Activated CD4-positive, alpha-beta T cell treated with anti-CD3 and anti-CD28 coated beads, Interleukin-2, amount 50 U/mL, for 24 hours (primary cell): ENCODE measurements around the gene EIPR1.
"Not testable (repeated sequence)": the region's sequence is repeated elsewhere in the genome, so short reads cannot be mapped to it uniquely, and the experiment has no call there.

ENCODE experiments used
- DNase-seq, 2 donors: peaks; one replicate each; pipeline ENCODE4 v3.0.0-alpha.2; 2020; ENCODE audit warnings: low read depth in 1 of 2, low spot score in 1 of 2

The EIPR1 gene

GRCh38 chr2:3403587-3404334 lies 26.1 kb upstream of the EIPR1 start:
- DNase-seq, result no peak

GRCh38 chr2:3399829-3400228 lies 22.2 kb upstream of the EIPR1 start:
- no peak for DNase-seq

- no peak for DNase-seq
These were observed 21.8 kb upstream of the EIPR1 start for GRCh38 chr2:3399381-3399780.

GRCh38 chr2:3398857-3399256 lies 21.2 kb upstream of the EIPR1 start:
- DNase-seq, result no peak

GRCh38 chr2:3396920-3397559 lies 19.4 kb upstream of the EIPR1 start:
- no peak for DNase-seq

- no peak for DNase-seq
These were observed 14.6 kb upstream of the EIPR1 start for GRCh38 chr2:3392216-3392615.

GRCh38 chr2:3390041-3390440 lies 12.4 kb upstream of the EIPR1 start:
- no peak for DNase-seq

- no peak for DNase-seq
These were observed 11.6 kb upstream of the EIPR1 start for GRCh38 chr2:3389193-3389592.

- no peak for DNase-seq
These were observed 10.8 kb upstream of the EIPR1 start for GRCh38 chr2:3388412-3388738.

GRCh38 chr2:3387644-3388411 lies 10.2 kb upstream of the EIPR1 start:
- no peak for DNase-seq

GRCh38 chr2:3387011-3387410 lies 9.4 kb upstream of the EIPR1 start:
- DNase-seq, result no peak

- no peak for DNase-seq
These were observed 8.9 kb upstream of the EIPR1 start for GRCh38 chr2:3386448-3386958.

GRCh38 chr2:3379647-3380534 lies 2.3 kb upstream of the EIPR1 start, which contains the start of gene TRAPPC12:
TRAPPC12 (plus strand) TSS chr2:3379694; CDS start chr2:3387624, 7,930 bp downstream.
- DNase-seq, result peak; percentile 85 to 94

GRCh38 chr2:3379339-3379646 lies 1.7 kb upstream of the EIPR1 start:
- no peak for DNase-seq

- peak in 1 of 2 donors; percentile 21 for DNase-seq
These were observed 373 bp downstream of the EIPR1 start for GRCh38 chr2:3377279-3377611.

GRCh38 chr2:3376821-3377220 lies 797 bp downstream of the EIPR1 start:
- no peak for DNase-seq

- not testable (repeated sequence) for DNase-seq
These were observed 8.1 kb downstream of the EIPR1 start for GRCh38 chr2:3369340-3370181.

- no peak for DNase-seq
These were observed 9.3 kb downstream of the EIPR1 start for GRCh38 chr2:3368261-3368722.

GRCh38 chr2:3365219-3365618 lies 12.4 kb downstream of the EIPR1 start:
- no peak for DNase-seq
